A673 (cell line): Measurements from ENCODE around the gene FHIT.

Experiments
- EZH2 ChIP-seq: fragments of 200-600 bp; sonication (generic); IDR thresholded peaks from 2 replicates; pipeline ENCODE4 v1.6.1; 2017; ENCODE audit warnings: borderline replicate concordance, low read depth, mild to moderate bottlenecking, mixed read lengths, antibody characterized with exemption, low read length; ENCODE audit not compliant: poor library complexity, severe bottlenecking
- TF ChIP-seq, protein P1 (sequence below): fragments of 300-800, 200-600 bp; sonication (generic); conservative IDR thresholded peaks from 2 replicates; pipeline ENCODE4 v1.5.1; 2017; ENCODE audit warnings: low read depth, mild to moderate bottlenecking, antibody characterized with exemption, low read length, moderate library complexity, mixed read lengths

GRCh38 chr3:60803216-60804173, 447.8 kb downstream of the FHIT start:
- no peak for TF ChIP-seq EZH2
- TF ChIP-seq, protein P1, sequence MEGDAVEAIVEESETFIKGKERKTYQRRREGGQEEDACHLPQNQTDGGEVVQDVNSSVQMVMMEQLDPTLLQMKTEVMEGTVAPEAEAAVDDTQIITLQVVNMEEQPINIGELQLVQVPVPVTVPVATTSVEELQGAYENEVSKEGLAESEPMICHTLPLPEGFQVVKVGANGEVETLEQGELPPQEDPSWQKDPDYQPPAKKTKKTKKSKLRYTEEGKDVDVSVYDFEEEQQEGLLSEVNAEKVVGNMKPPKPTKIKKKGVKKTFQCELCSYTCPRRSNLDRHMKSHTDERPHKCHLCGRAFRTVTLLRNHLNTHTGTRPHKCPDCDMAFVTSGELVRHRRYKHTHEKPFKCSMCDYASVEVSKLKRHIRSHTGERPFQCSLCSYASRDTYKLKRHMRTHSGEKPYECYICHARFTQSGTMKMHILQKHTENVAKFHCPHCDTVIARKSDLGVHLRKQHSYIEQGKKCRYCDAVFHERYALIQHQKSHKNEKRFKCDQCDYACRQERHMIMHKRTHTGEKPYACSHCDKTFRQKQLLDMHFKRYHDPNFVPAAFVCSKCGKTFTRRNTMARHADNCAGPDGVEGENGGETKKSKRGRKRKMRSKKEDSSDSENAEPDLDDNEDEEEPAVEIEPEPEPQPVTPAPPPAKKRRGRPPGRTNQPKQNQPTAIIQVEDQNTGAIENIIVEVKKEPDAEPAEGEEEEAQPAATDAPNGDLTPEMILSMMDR: no peak
